ENCODE data around the gene DNHD1.

DNHD1 gene

DNA sequence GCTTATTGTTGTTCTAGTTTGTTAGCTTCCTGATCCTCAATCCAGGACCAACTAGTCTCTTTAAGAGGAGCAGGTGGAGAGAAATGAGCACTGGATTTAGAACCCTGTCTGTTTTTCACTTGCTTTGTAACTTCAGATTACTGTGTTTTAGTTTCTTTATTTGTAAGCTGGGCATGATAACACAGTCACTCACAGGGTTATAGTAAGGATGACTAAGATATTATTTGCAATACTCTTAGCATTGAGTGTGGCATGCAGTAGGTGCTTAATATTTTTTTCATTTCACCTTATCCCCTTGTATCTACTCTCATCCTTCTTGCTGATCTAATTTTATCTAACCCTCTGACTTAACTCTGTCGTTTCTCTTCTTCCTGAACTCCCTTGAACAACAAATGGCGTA lies 33.8 kb downstream of the DNHD1 start:
- DNase-seq (ENCODE audit: low spot score), result no peak

DNA sequence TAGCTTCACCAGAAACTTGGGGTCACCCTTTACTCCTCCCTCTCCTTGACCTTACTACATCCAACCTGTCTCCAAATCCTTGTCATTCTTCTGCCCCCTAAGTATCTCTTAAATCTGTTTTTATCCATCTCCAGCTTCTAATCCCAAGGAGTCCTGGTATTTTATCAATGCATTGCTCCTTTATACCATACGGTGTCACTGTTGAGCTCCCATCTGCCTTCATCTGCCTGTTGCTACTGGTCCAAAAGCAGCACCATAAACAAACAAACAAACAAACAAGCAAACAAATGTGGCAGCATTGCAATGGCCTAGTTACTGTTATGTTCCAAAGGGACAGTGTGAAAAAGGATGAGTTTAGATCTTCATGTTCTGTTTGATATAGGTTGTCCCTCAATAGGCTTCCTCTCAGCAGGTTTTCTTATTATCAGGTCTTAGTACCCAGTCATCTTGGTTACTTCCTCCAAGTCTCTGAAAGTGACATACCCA lies 34.2 kb downstream of the DNHD1 start:
- peak; percentile 46 for DNase-seq (ENCODE audit: low spot score)

DNA sequence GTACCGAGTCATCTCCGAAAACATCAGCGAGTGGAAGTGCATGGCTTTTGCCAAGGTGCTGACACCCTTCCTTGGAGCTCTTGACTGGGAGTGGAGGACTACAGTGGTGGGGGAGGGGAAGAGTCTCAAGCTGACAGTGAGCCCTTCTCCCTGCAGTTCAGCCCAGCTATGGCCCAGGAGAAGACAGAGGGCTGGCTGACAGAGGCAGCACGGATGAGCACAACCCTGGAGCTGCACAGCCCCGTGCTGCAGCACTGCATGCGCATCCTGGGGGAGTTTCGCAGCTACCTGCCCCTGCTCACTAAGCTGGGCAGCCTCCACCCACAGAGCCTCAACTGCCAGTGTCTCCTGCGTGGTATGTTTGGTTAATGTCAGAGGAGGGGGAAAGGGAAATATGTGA lies 41.4 kb downstream of the DNHD1 start:
- DNase-seq (ENCODE audit: low spot score), result no peak

DNA sequence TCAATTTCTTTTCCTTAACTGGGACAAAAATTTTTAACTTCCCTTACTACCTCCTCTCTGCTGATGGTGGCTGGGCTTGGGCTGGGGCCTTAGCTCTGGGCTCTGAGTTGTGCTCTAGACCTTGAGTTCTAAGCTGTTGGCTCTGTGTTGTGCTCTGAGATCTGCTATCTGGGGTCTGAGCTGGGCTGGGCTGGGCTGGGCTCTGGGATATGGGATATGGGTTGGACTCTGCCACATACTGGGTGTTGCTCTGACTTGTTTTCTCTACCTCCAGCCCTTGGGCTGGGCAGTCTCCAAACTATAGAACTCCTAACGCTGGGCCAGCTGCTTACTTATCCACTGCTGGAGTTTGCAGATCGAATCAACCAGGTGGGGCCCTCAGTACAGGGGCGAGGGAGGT lies 41.9 kb downstream of the DNHD1 start:
- no peak for DNase-seq (ENCODE audit: low spot score)

DNA sequence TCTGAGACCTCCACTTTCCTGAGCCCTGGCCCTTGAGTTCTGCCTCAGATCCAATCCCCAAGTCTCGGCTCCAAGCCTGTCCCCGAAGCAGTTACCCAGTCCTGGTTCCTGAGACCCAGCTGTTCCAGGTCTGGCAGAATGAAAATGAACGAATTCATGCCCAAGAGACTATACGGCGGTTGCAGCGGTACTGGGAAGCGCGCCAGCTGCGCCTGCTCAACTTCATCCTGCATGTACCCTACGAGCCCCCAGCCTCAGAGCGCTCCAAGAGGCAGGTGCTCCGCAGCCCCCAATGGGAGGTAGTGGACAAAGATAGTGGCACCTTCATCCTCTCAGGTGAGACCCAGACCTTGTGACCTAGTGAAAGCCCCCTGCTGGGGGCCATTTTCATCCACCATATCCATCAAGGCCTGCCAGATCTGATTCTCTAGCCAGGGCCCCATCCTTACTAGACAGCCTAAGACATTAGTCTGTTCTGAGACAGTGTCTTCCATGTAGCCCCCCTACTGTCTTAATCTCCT lies 42.7 kb downstream of the DNHD1 start:
- no peak for DNase-seq (ENCODE audit: low spot score)

DNA sequence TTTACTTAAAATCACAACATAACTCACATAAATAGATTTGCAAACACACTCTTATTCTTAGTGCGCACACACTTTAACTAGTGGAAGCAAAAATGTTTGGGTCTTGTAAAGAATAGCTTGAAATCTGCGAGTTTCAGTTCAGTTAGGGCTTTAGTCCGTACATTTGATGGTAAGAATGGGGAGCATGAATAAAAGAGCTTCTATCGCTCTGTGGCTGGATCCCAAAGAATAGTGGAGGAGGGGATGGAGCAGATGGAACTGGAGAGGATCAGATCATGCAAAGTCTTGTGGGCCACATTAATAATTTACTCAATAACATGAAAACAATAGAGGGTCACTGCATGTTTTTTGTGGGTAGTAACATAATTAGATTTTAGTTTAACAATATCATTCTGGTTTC lies 44.3 kb downstream of the DNHD1 start:
- no peak for DNase-seq (ENCODE audit: low spot score)

DNA sequence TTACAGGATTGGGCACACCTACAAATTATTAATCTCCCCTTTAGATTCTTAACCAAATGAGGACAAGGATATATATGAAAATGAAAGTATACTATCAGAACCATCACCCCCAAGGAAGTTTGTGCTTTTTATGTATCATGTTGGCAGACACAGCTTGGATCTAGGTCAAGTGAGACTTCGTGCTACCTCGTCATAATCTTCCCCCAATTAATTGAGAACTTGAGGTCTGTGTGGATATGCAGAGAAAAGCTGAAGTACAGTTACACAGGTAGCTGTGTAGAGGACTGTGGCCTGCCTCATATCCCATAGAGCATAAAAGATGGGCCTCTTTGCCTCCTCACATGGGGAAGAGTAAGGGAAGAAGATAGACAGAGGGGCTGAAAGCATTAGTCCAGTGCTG lies 45.6 kb downstream of the DNHD1 start:
- DNase-seq (ENCODE audit: low spot score), result no peak

DNA sequence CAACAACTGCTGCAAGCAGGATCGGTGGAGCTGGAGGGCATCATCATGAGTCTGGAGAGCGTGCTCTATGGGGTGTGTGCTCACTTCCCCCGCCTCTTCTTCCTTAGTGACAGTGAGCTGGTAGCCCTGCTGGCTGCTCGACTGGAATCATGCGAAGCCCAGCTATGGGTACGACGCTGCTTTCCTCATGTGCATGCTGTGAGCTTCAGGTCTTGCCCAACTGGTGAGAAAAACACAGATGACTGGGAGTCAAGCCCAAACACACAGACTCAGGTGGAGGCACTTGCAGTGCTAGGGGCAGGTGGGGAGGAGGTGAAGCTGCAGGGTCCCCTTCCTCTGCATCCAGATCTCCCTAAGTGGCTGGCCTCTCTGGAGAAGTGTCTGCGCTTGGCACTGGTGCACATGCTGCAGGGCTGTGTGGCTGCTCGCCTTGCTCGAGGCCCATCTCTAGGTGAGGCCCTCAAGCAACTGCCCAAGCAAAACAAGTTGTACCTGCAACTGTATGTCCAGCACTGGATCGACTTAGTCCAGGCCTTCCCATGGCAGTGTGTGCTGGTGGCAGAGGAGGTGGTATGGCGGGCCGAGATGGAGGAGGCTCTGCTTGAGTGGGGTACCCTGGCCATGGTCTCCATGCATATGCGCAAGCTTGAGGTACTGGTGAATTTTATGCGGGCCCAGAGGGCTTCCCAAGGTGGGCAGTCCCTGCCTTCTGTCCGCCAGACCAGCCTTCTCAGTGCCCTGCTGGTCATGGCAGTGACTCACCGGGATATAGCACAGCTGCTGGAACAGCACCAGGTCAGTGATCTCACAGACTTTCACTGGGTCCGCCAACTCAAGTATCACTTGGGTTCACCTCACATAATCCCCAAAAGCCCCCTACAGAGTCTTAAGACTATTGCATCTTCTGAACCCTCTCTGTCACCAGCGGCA lies 48.1 kb downstream of the DNHD1 start:
- no peak for DNase-seq (ENCODE audit: low spot score)

DNA sequence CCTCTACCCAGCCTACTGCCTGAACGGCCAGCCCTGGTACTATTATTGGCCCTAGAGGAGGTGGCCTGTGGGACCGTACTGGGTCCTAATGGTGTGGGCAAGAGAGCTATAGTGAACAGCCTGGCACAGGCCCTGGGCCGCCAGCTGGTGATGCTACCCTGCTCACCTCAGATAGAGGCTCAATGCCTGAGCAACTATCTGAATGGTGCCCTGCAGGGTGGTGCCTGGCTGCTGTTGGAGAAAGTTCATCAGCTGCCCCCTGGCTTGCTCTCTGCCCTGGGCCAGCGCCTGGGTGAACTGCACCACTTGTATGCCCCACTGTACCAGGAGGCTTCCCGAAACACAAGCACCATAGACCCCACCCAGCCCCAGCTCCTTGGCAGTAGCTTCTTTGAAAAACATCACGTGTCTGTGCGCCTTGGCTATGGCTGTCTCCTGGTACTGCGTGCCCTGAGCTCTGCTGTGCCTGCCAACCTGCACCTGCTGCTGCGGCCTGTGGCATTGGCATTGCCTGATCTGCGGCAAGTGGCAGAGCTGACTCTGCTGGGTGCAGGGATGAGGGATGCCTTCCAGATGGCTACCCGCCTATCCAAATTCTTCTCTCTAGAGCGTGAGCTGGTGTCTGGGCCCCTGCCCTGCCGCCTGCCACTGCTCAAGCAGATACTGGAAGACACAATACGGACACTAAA lies 49.0 kb downstream of the DNHD1 start:
- DNase-seq (ENCODE audit: low spot score), result no peak

DNA sequence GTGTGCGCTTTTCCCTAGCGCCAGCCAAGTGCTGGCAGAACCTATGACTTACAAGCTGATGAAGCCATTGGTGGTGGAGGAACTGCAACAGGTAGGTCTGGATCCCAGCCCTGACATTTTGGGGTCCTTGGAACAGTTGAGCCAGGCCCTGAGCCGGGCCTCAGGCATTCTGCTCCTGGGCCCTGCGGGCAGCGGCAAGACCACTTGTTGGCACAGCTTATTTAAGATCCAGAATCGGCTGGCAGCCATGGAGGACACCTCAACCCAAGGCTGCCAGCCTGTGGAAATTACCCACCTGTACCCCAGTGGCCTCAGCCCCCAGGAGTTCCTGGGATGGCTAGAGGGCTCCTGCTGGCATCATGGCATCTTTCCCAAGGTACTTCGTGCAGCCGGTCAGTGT lies 49.7 kb downstream of the DNHD1 start:
- no peak for DNase-seq (ENCODE audit: low spot score)

DNA sequence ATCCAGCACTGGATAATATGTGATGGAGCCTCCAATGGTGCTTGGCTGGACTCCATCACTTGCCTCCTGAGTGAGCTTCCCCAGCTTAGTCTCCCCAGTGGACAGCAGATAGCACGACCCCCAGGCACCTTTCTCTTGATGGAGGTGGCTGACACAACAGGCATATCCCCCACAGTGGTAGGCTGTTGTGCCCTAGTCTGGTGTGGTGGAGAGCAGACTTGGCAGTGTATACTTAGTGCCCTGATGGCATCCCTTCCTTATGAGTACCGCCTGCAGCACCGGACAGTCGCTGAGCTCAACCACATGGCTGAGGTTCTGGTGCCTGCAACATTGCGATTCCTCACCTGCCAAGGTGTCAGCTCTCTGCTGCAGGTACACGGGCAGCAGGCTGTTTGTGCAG lies 50.1 kb downstream of the DNHD1 start:
- no peak for DNase-seq (ENCODE audit: low spot score)

DNA sequence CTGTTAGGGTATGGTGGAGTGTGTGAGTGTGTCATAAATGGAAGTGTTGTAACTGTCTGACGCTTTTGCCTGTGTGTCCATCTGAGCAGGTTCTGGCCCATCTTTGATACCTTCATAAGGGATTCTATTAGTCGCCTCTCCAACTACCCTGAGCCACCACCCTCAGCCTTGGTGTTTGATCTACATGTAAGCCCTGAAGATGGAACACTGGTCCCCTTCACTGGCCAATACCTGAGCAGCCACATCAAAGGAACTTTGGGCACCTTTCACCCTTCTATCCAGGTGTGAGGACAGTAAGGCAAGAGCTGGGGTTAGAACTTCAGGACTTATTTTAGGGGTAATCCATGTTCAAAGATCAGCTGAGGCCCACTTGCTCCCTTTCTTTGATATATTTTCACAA lies 51.0 kb downstream of the DNHD1 start:
- DNase-seq (ENCODE audit: low spot score), result no peak

DNA sequence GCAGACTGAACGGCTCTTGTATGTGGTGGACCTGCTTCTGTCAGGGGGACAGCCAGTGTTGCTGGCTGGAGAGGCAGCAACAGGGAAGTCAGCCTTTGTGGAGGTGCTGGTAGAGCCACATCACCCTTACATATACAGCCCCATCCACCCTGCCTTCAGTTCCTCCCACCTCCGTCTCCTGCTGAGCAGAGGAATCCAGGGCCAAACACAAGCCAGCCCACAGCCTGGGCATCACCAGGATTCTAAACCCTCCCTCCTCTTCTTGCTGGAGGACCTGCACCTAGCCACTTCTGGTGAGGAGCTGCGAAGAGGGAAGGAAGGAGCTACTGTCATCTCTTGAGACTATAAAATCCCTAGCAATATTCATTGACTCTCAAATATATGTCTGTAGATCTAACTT lies 51.6 kb downstream of the DNHD1 start:
- DNase-seq (ENCODE audit: low spot score), result no peak

DNA sequence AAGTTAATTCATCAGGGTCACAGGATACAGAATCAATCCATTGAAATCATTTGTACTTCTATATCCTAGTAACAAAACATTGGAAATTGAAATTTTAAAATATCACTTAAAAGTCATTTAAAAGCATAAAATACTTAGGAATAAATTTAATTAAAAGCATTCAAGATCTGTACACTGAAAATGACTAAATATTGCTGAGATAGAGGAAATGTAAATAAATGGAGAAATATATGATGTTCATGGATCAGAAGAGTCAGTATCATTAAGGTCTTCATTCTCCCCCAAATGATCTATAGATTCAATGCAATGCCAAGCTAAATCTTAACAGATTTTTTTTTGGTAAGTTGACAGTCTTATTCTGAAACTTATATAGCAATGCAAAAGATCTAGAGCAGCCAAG lies 56.6 kb downstream of the DNHD1 start:
- no peak for DNase-seq (ENCODE audit: low spot score)

DNA sequence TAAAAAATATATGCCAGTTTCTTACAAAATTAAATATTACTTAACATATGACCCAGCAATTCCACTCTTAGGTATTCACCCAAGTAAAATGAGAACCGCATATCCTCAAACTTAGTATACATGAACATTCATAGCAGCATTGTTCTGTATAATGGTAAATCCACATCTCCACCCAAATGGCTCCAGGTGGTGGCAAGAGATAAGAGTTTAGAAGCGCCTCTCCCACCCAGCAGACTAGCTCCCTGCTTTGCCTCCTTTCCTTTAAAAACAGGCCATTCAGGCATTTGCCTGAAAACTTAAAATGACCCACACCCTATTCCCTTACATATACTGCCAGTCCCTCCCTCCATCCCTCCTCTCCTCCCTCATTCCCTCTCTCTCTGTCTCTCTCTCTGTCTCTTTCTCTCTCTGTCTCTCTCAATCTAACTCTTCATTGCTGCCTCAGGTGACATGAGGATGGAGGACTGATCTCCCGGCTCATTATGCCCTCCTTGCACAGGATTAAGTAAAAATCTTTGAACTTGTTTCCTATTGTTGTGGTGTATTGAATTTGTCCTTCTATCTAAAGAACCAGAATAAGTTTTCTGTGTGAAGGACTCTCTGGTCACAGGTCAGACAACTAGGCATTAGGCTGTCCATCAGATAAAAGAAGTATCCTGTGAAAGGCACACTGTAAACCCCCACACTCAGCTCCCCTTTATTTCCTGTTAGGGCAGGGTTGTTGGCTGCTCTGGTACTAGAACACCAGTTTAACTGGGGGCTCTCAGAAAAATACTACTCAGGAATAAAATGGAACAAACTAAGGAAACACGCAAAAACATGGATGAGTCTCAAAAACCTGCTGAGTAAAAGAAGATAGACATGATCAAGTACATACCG lies 58.0 kb downstream of the DNHD1 start:
- DNase-seq (ENCODE audit: low spot score), result no peak

DNA sequence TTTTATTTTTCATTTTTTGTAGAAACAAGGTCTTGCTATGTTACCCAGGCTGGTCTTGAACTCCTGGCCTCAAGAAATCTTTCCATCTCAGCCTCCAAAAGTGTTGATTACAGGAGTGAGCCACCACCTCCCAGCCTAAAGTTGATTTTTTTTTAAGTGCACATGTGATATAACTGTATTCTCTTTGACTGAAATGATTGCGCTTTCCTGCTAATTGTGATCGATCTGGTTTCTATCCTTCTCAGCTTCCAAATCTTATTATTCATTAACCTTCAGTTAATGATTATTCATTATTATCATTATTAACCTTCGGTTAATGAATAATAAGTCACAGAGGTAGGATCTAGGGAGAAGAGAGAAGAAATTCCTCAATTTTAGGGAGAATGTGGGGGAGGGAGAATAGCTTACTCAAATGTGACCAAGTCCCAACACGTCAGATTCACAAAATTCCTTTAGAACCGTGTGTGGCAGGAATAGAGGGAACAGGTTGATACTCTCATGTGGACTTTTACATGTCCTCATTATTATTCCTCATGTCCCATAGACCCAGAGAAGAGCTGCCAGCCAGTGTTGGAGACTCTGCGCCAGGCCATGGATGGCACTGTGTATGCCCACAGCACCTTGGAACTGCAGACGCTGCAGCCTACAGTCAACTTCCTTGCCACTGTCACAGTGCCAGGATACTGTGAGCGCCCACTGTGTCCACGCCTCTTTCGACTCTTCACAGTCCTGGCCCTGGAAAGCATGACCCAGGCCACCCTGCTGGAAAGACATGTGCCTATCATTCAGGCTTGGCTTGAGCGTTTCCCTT lies 59.3 kb downstream of the DNHD1 start:
- no peak for DNase-seq (ENCODE audit: low spot score)

DNA sequence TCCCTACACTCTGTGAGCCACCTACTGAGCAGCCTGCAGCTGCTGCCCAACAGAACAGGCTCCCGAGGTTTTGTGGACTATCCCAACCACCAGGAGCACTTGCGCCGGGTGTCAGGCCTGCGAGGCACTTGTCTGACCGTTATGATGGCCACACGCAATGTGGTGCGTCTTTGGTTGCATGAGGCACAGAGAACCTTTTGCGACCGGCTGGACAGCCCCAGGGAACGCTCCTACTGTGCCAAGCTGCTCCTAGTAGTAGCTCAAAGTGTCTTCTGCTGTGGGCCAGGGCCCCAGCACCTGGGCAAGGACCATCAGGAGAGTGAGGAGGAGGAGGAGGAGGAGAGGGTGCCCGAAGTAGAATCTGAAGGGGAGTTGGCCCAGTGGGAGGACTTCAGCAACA lies 60.0 kb downstream of the DNHD1 start:
- no peak for DNase-seq (ENCODE audit: low spot score)

DNA sequence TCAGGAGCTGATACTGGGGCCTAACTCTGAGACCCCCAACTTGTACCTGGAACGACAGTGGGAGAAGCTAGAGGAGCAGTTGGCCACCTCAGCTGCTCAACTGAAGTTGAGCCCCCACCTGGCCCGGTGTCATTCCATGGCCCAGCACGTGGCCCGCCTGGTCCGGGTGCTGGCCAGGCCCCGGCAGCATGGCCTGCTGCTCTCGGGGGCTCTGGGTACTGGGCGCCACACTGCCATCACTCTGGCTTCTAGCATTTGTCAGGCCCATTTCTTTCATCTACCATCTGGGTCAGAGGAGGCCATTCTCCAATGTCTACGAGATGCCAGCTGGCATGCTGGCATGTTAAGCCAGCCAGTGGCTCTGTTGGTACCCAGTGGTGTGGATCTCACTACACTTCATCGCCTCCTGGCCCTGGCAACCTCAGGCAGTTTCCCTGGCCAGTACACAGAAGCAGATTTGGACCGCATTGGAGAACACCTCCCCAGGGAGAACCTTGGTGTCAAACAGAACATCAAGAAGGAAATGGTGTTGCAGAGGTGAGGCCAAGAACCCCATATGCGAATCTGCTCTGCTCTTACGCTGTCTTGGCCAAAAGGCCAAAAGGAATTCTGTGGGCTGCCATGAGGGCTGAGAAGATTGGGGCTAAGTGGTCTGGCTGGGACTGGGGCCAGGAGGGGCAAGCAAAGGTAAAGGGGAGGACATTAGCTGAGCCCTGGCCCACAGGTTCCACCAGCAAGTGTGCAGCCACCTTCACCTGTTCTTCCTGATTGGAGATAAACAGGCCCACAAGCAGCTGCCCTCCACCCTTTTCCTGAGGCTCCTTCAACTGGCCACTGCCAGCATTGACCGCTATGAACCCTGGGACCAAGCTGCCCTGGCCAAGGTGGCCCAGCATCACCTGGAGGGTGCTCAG lies 60.9 kb downstream of the DNHD1 start:
- DNase-seq (ENCODE audit: low spot score), result no peak

DNA sequence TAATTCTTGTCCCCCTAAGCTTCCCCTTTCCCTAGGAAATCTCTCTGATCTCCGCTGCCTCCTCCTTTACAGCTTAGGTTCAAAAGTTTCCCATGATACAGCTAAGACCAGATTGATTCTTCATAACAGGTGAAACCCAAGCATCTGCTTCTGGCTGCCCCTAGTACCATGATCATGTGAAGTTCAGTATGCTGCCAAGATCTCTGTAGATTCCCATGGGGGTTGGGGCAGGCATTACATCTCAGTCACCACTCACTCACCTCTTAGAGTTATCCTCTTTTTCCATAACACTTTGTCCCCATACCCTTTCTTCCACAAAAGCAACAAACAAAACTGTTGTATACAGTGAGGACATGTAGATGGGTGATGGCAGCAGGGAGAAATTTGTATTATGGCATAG lies 62.3 kb downstream of the DNHD1 start:
- DNase-seq (ENCODE audit: low spot score), result no peak

DNA sequence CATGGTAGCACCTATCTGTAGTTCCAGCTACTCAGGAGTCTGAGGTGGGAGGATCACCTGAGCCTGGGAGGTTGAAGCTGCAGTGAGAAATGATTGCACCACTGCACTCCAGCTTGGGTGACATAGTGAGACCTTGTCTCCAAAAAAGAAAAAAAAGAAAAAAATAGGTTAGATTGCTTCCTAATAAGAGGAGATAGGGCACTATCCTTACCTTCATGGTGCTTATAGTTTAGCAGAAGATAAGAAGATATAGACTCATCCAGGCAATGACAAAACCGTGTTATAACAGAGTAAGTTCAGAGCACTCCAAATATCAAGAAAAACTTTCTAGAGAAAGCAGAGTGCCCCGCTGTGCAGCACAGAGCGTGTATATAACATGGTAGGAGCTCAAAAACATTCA lies 64.2 kb downstream of the DNHD1 start:
- no peak for DNase-seq (ENCODE audit: low spot score)
